MM.1S (cell line): ENCODE data around the gene SPATA21.

Experiments used
- EZH2 ChIP-seq: fragments of 300-600 bp; sonication (generic); optimal IDR thresholded peaks from 2 replicates; pipeline ENCODE3; 2017; ENCODE audit warnings: low read depth, mild to moderate bottlenecking, antibody characterized with exemption, low read length, mixed read lengths
- EZH2phosphoT487 ChIP-seq: fragments of 300-600 bp; sonication (generic); IDR thresholded peaks from 2 replicates; pipeline ENCODE4 v1.6.1; 2018; ENCODE audit warnings: antibody characterized with exemption, low read length
- TF ChIP-seq, protein P1 (sequence below): fragments of 300-600 bp; sonication (generic); IDR thresholded peaks from 2 replicates; pipeline ENCODE4 v1.5.1; 2016; ENCODE audit warnings: antibody characterized with exemption, low read length, mixed read lengths

DNA sequence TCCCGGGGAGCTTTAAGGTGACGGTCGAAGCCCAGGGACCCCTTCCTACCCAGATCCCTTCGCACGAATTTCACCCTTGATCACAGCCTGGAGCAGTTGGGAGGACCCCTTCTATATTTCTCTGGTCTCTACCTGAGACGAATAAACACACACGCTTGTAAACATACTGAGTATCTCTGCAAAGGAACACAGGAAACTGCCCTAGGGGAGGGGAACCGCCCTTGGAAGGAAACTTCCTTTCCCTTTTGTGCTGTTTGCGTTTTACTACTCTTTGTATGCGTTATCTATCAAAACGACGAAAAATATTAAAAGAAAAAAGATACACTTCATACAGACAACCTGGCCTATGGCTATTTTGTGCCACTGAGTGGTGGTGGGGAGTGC, 4.0 kb upstream of the SPATA21 start:
- TF ChIP-seq, protein P1, sequence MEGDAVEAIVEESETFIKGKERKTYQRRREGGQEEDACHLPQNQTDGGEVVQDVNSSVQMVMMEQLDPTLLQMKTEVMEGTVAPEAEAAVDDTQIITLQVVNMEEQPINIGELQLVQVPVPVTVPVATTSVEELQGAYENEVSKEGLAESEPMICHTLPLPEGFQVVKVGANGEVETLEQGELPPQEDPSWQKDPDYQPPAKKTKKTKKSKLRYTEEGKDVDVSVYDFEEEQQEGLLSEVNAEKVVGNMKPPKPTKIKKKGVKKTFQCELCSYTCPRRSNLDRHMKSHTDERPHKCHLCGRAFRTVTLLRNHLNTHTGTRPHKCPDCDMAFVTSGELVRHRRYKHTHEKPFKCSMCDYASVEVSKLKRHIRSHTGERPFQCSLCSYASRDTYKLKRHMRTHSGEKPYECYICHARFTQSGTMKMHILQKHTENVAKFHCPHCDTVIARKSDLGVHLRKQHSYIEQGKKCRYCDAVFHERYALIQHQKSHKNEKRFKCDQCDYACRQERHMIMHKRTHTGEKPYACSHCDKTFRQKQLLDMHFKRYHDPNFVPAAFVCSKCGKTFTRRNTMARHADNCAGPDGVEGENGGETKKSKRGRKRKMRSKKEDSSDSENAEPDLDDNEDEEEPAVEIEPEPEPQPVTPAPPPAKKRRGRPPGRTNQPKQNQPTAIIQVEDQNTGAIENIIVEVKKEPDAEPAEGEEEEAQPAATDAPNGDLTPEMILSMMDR: no peak
- TF ChIP-seq EZH2 (no peak), EZH2phosphoT487 (no peak)
